K562 (cell line): ENCODE measurements around the gene KRT39. TPM values are rescaled to one million over a fixed set of nuclear protein-coding genes. Genes with fewer than 3 reads are reported as not detected.

Experiments used
- ATAC-seq: fragments of 200-7000 bp; cut with Tn5 transposase; 3 replicates; pipeline ENCODE4 v1.9.1; 2020; ENCODE audit warnings: moderate library complexity
- BruUV-seq: library from RNA; stranded (reverse); fragments of 400-500 nt; replicated peaks from 2 replicates; lab custom pipeline; 2021; lab: Mats Ljungman, UMichigan
- CTCF ChIA-PET: fragments of 300-600 bp; formaldehyde crosslinking; extraction: SDS; loops from one replicate; lab custom pipeline; 2021; ENCODE audit warnings: low intra/inter-chr PET ratio; lab: Yijun Ruan, JAX
- POLR2A ChIA-PET: fragments of 300-600, 350-650 bp; sonication (Branson Sonifier 250); formaldehyde crosslinking; extraction: SDS; loops from one replicate; lab custom pipeline; 2021; ENCODE audit warnings: antibody characterized with exemption, inconsistent platforms; lab: Yijun Ruan, JAX
- DNase-seq, 4 experiments: peaks; one replicate each; pipeline versions ENCODE4 v3.0.0 to v3.0.0-alpha.2; 2011 to 2018; ENCODE audit warnings: low spot score in 3 of 4, mixed read lengths in 3 of 4; ENCODE audit errors: extremely low read depth in 1 of 4
- FAIRE-seq: peaks from 2 replicates; lab custom pipeline; 2011; peaks lifted over from hg19 to GRCh38; lab: Jason Lieb, UNC
- H2AFZ ChIP-seq: 2 replicates; pipeline ENCODE4 v1.6.0; 2011; ENCODE audit warnings: low read depth, low read length, control low read depth, inconsistent platforms
- H3K27ac ChIP-seq: fragments of 200-600 bp; 3 replicates; pipeline ENCODE4 v1.8.0; 2011; ENCODE audit warnings: low read depth, mild to moderate bottlenecking, control low read depth, inconsistent platforms, low read length, moderate library complexity, mixed read lengths; ENCODE audit errors: extremely low read depth
- H3K27me3 ChIP-seq, 2 experiments: fragments of 300-600 bp in 1 of 2; 2 replicates in 1 of 2; 3 replicates in 1 of 2; pipeline versions ENCODE4 v1.6.0 to v1.8.0; 2011; ENCODE audit warnings: inconsistent platforms in 2 of 2, low read length in 2 of 2, mild to moderate bottlenecking in 1 of 2, mixed read lengths in 1 of 2, moderate library complexity in 1 of 2; ENCODE audit not compliant: control insufficient read depth in 2 of 2, insufficient read depth in 2 of 2
- H3K36me3 ChIP-seq: fragments of 300-600 bp; 3 replicates; pipeline ENCODE4 v1.8.0; 2011; ENCODE audit warnings: mild to moderate bottlenecking, low read length, inconsistent platforms; ENCODE audit not compliant: control insufficient read depth, insufficient read depth
- H3K4me1 ChIP-seq, 2 experiments: fragments of 200-600 bp in 1 of 2; replicated peaks in 1 of 2; 2 replicates in 1 of 2; 3 replicates in 1 of 2; pipeline versions ENCODE4 v1.5.1 to v1.8.0; 2011; ENCODE audit warnings: inconsistent platforms in 2 of 2, low read length in 2 of 2, mild to moderate bottlenecking in 1 of 2, mixed read lengths in 1 of 2, moderate library complexity in 1 of 2; ENCODE audit not compliant: control insufficient read depth in 2 of 2, insufficient read depth in 2 of 2
- H3K4me2 ChIP-seq: 2 replicates; pipeline ENCODE4 v1.6.1; 2011; ENCODE audit warnings: low read length, control low read depth, inconsistent platforms, mixed read lengths; ENCODE audit not compliant: insufficient read depth
- H3K4me3 ChIP-seq: fragments of 200-600 bp; sonication (generic), shearing (Covaris generic); 2 replicates; pipeline ENCODE4 v1.5.1; 2016; ENCODE audit warnings: control low read depth, inconsistent platforms
- H3K79me2 ChIP-seq: fragments of 200-600 bp; 3 replicates; pipeline ENCODE4 v1.8.0; 2011; ENCODE audit warnings: low read length, inconsistent platforms; ENCODE audit not compliant: control insufficient read depth, insufficient read depth
- H3K9ac ChIP-seq, 2 experiments: 2 replicates each; pipeline versions ENCODE4 v1.6.0 to v1.6.1; 2011; ENCODE audit warnings: low read depth in 2 of 2, low read length in 2 of 2, control low read depth in 1 of 2, inconsistent platforms in 1 of 2, mild to moderate bottlenecking in 1 of 2, mixed read lengths in 1 of 2; ENCODE audit not compliant: insufficient read depth in 1 of 2
- H3K9me1 ChIP-seq: one replicate; pipeline ENCODE4 v1.6.0; 2011; ENCODE audit warnings: inconsistent platforms, mild to moderate bottlenecking, low read length, moderate library complexity; ENCODE audit not compliant: control insufficient read depth, insufficient read depth
- H3K9me3 ChIP-seq: replicated peaks from 2 replicates; pipeline ENCODE4 v1.5.1; 2011; ENCODE audit warnings: low read depth, low read length, inconsistent platforms; ENCODE audit not compliant: control insufficient read depth, insufficient read depth
- H4K20me1 ChIP-seq: replicated peaks from 2 replicates; pipeline ENCODE4 v1.6.1; 2011; ENCODE audit warnings: low read length, inconsistent platforms, mixed read lengths; ENCODE audit not compliant: control insufficient read depth, insufficient read depth
- CBFA2T3 ChIP-seq: fragments of 450-650 bp; IDR thresholded peaks from 2 replicates; pipeline ENCODE4 v1.6.1; 2017
- CLOCK ChIP-seq: fragments of 250-450 bp; sonication (Bioruptor Pico); IDR thresholded peaks from 2 replicates; pipeline ENCODE4 v1.4.0; 2020; ENCODE audit warnings: mild to moderate bottlenecking, moderate library complexity, borderline replicate concordance
- ETV5 ChIP-seq: sonication (generic); formaldehyde crosslinking; IDR thresholded peaks from 2 replicates; pipeline ENCODE4 v1.4.0; 2020; ENCODE audit warnings: low read depth, mild to moderate bottlenecking, missing genetic modification reagents
- JUN ChIP-seq, 2 experiments: sonication (generic) in 1 of 2; formaldehyde crosslinking in 1 of 2; IDR thresholded peaks; 2 replicates each; pipeline versions ENCODE4 v1.6.1 to v1.8.0; 2012 to 2022; ENCODE audit warnings: borderline replicate concordance in 2 of 2, mild to moderate bottlenecking in 2 of 2, improper control_type of control experiment in 1 of 2, low read depth in 1 of 2, low read length in 1 of 2, missing genetic modification reagents in 1 of 2
- MCM3 ChIP-seq: fragments of 450-650 bp; IDR thresholded peaks from 2 replicates; pipeline ENCODE4 v1.6.1; 2016
- MTA1 ChIP-seq: fragments of 450-650 bp; IDR thresholded peaks from 2 replicates; pipeline ENCODE4 v1.6.1; 2017; ENCODE audit warnings: borderline replicate concordance
- NUFIP1 ChIP-seq: fragments of 450-650 bp; IDR thresholded peaks from 2 replicates; pipeline ENCODE4 v1.6.1; 2018; ENCODE audit not compliant: partially characterized antibody
- SRSF1 ChIP-seq: fragments of 200-400 bp; formaldehyde crosslinking; IDR thresholded peaks from 2 replicates; pipeline ENCODE4 v1.6.1; 2017; ENCODE audit warnings: mild to moderate bottlenecking, low read depth, low read length, moderate library complexity
- TRIM25 ChIP-seq: fragments of 450-650 bp; IDR thresholded peaks from 2 replicates; pipeline ENCODE4 v1.7.0; 2016; ENCODE audit warnings: borderline replicate concordance
- YBX1 ChIP-seq: fragments of 450-650 bp; IDR thresholded peaks from 2 replicates; pipeline ENCODE4 v1.7.1; 2016; ENCODE audit warnings: mild to moderate bottlenecking
- ZNF143 ChIP-seq: sonication (generic); formaldehyde crosslinking; IDR thresholded peaks from 2 replicates; pipeline ENCODE4 v1.9.0; 2022; ENCODE audit warnings: mild to moderate bottlenecking, missing genetic modification reagents
- WGBS: fragments of 100-300 bp; shearing (Covaris generic); methylation state at CpG from one replicate; pipeline ENCODE4 v1.1.6; 2016; ENCODE audit warnings: low coverage, mixed read lengths; ENCODE audit not compliant: insufficient coverage; ENCODE audit errors: missing lambda C conversion rate; 5-methylcytosine and 5-hydroxymethylcytosine counted together
- in situ Hi-C: fragments of 300-500 bp; cut with MboI; formaldehyde crosslinking; loops from 4 replicates; pipeline ENCODE4 v1.15.0; 2018; ENCODE audit warnings: inconsistent platforms, mixed read lengths
- intact Hi-C: fragments of 100-400 bp; cut with micrococcal nuclease; formaldehyde crosslinking; loops from 2 replicates; pipeline ENCODE4 v1.14.2; 2022
- polyA plus RNA-seq, 8 experiments: library from polyadenylated mRNA; depleted of rRNA in 4 of 8; stranded (reverse) in 5 of 8; unstranded in 3 of 8; fragments of >200 nt; fragmentation: Nextera tagmentation in 2 of 8; fragmentation: Illumina TruSeq in 1 of 8; extraction: Ambion mirVana in 2 of 8; extraction: Trizol in 1 of 8; gene quantifications; 2 replicates each; pipeline versions ENCODE4 v1.2.1 to v1.2.3, GENCODE V29; 2011 to 2014; ENCODE audit warnings: inconsistent platforms in 1 of 8, missing spikeins in 1 of 8
- total RNA-seq, 7 experiments: library from RNA; depleted of rRNA in 6 of 7; stranded (reverse); fragments of >200 nt in 6 of 7; fragmentation: Illumina TruSeq in 2 of 7; extraction: Trizol in 2 of 7; gene quantifications; 2 replicates each; pipeline versions ENCODE4 v1.2.1 to v1.2.3, GENCODE V29; 2011 to 2021; ENCODE audit warnings: low replicate concordance in 1 of 7
- TF ChIP-seq, protein P1 (sequence below): sonication (generic); formaldehyde crosslinking; IDR thresholded peaks from 2 replicates; pipeline ENCODE4 v1.8.0; 2022; ENCODE audit warnings: mild to moderate bottlenecking, missing genetic modification reagents
- TF ChIP-seq, protein P2 (sequence below), 2 experiments: fragments of 450-650 bp in 1 of 2; sonication (generic) in 1 of 2; formaldehyde crosslinking in 1 of 2; IDR thresholded peaks in 1 of 2; conservative IDR thresholded peaks in 1 of 2; 2 replicates each; pipeline versions ENCODE4 v1.6.1 to v1.8.1; 2016 to 2023; ENCODE audit warnings: mild to moderate bottlenecking in 2 of 2, moderate library complexity in 2 of 2, inconsistent platforms in 1 of 2, missing genetic modification reagents in 1 of 2

KRT39 gene
- total and polyA plus RNA-seq, 9 of the 15 experiments (the other 6 are each of a cell fraction or from before 2014, with no cell fraction given): not detected

DNA sequence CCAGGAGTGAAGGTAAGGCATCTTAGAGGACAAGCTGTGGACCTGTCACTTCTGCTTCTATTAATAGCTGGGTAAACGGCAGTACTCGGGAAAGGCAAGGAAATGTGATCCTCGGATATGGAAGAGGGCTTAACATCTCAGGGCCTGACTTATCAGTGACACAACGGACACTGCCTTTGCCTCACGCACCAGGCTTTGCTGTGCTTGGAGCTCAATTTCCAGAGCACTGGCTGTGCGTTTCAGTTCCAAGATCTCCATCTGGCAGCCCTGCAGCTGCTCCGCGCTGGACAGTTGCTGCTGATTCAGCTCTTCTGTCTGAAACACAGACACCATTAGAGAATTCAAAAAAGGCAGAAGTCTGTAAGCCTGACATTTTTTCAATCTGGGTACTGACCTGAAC lies 13.8 kb upstream of the KRT39 start:
- Histone ChIP-seq H2AFZ (no peak overlapping the region), H3K9ac (peak overlapping the region in 1 of 2 experiments; percentile 35; a peak in 1 of 4 replicates), H3K9me1 (peaks cover 4% of the 10 kb centered on the region), H3K27ac (no peak overlapping the region)
- no TSS peak for BruUV-seq
- no peak for ATAC-seq
- intact Hi-C loops: no loop called here
- TF ChIP-seq SRSF1: no peak
- no peak for TF ChIP-seq JUN (IDR thresholded peaks at IDR 0.05; ENCODE audit: borderline replicate concordance, low read depth, low read length)
- no peak for TF ChIP-seq JUN (CRISPR knock-in tag; IDR thresholded peaks at IDR 0.05; ENCODE audit: borderline replicate concordance)
- TF ChIP-seq, protein P1, sequence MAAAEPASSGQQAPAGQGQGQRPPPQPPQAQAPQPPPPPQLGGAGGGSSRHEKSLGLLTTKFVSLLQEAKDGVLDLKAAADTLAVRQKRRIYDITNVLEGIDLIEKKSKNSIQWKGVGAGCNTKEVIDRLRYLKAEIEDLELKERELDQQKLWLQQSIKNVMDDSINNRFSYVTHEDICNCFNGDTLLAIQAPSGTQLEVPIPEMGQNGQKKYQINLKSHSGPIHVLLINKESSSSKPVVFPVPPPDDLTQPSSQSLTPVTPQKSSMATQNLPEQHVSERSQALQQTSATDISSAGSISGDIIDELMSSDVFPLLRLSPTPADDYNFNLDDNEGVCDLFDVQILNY (CRISPR knock-in tag): no peak
- no peak for TF ChIP-seq CLOCK (CRISPR knock-in tag)
- TF ChIP-seq YBX1: no peak
- TF ChIP-seq, protein P2, sequence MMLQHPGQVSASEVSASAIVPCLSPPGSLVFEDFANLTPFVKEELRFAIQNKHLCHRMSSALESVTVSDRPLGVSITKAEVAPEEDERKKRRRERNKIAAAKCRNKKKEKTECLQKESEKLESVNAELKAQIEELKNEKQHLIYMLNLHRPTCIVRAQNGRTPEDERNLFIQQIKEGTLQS (IDR thresholded peaks at IDR 0.05): no peak
- TF ChIP-seq, protein P2 (CRISPR knock-in tag; conservative IDR thresholded peaks at IDR 0.05): no peak
- TF ChIP-seq MCM3: no peak
- TF ChIP-seq ZNF143 (CRISPR knock-in tag): no peak
- TF ChIP-seq CBFA2T3: no peak
- no peak for TF ChIP-seq ETV5 (CRISPR knock-in tag)
- TF ChIP-seq MTA1: no peak
- TF ChIP-seq NUFIP1: no peak
- TF ChIP-seq TRIM25: no peak
- TF ChIP-seq, all 486 proteins: peak for 0
- ChIA-PET POLR2A (interaction anchor here (0.6 to 2.2 kb wide), 6 partner anchors 15 to 810 kb away, joined by 3 to 8 read pairs (median 4); no protein-coding TSS in a partner anchor), CTCF (no interaction called here)
- Histone ChIP-seq H3K36me3 (no peaks in the 10 kb centered on the region), H3K4me1 (no peaks in the 10 kb centered on the region; a peak in 1 of 5 replicates), H3K9me3 (no peaks in the 10 kb centered on the region), H4K20me1 (no peaks in the 10 kb centered on the region; the same call in 1 of the 2 replicates), H3K4me3 (no peak overlapping the region), H3K27me3 (peaks cover 3 to 34% of the 10 kb centered on the region in 2 experiments; a peak in 4 of 5 replicates), H3K79me2 (no peaks in the 10 kb centered on the region), H3K4me2 (no peak overlapping the region)
- DNase-seq: no peak
- FAIRE-seq: no peak
- in situ Hi-C loops: no loop called here
- WGBS: 0% methylated on average over 8 of the region's 8 CpGs
